NCI-H2107 (cell line): Measurements from ENCODE around the gene MFSD12.
"Not testable (repeated sequence)": the region's sequence is repeated elsewhere in the genome, so short reads cannot be mapped to it uniquely, and the experiment has no call there.

Experiments
- DNase-seq: peaks from one replicate; lab custom pipeline; 2025; lab: John Stamatoyannopoulos, UW

The MFSD12 gene

GRCh38 chr19:3536429-3537100 is 20.8 kb downstream of the MFSD12 start:
- DNase-seq = no peak

GRCh38 chr19:3535981-3536380 is 21.4 kb downstream of the MFSD12 start:
- DNase-seq = no peak

- no peak for DNase-seq
Observed at GRCh38 chr19:3535563-3535965, 21.8 kb downstream of the MFSD12 start.

GRCh38 chr19:3535235-3535535 is 22.2 kb downstream of the MFSD12 start:
- no peak for DNase-seq

GRCh38 chr19:3534375-3535234 is 22.8 kb downstream of the MFSD12 start:
- no peak for DNase-seq

- DNase-seq = no peak
Observed at GRCh38 chr19:3533563-3534216, 23.7 kb downstream of the MFSD12 start.

- no peak for DNase-seq
Observed at GRCh38 chr19:3533033-3533432, 24.4 kb downstream of the MFSD12 start.

GRCh38 chr19:3532154-3532786 is 25.1 kb downstream of the MFSD12 start:
- DNase-seq = no peak

GRCh38 chr19:3531716-3532115 is 25.7 kb downstream of the MFSD12 start:
- no peak for DNase-seq

- DNase-seq = no peak
Observed at GRCh38 chr19:3530389-3530788, 27.0 kb downstream of the MFSD12 start.

- not testable (repeated sequence) for DNase-seq
Observed at GRCh38 chr19:3529299-3529698, 28.1 kb downstream of the MFSD12 start.

GRCh38 chr19:3528539-3529211 is 28.7 kb downstream of the MFSD12 start:
- no peak for DNase-seq

GRCh38 chr19:3528080-3528479 is 29.3 kb downstream of the MFSD12 start:
- no peak for DNase-seq

GRCh38 chr19:3527238-3527910 is 30.0 kb downstream of the MFSD12 start:
- DNase-seq = no peak

- DNase-seq = no peak
Observed at GRCh38 chr19:3526507-3527237, 30.7 kb downstream of the MFSD12 start.

GRCh38 chr19:3524904-3525451 is 32.4 kb downstream of the MFSD12 start:
- DNase-seq = no peak

GRCh38 chr19:3524078-3524842 is 33.1 kb downstream of the MFSD12 start:
- DNase-seq = no peak

- DNase-seq = no peak
Observed at GRCh38 chr19:3523361-3524077, 33.9 kb downstream of the MFSD12 start.
